ENCODE results near the gene RPP21.

The RPP21 gene

GRCh38 chr6:30380464-30380863 is 35.5 kb downstream of the RPP21 start:
- DNase-seq (ENCODE audit: low read depth in 2 of 2): no peak

GRCh38 chr6:30386166-30386565 is 41.2 kb downstream of the RPP21 start:
- DNase-seq (ENCODE audit: low read depth in 2 of 2): no peak

- DNase-seq (ENCODE audit: low read depth in 2 of 2): no peak
These were observed 46.3 kb downstream of the RPP21 start for GRCh38 chr6:30391240-30391639.

- DNase-seq (ENCODE audit: low read depth in 2 of 2): no peak
These were observed 49.2 kb downstream of the RPP21 start for GRCh38 chr6:30394139-30394538.

Measured in stimulated activated CD8-positive, alpha-beta memory T cell treated with anti-CD3 and anti-CD28 coated beads, Interleukin-2, amount 100 ng/mL, for 1 hour (primary cell).